Stimulated activated CD4-positive, alpha-beta T cell treated with anti-CD3 and anti-CD28 coated beads, Interleukin-12 subunit alpha, Interleukin-12 subunit beta, amount 100 ng/mL, for 48 hours (primary cell): ENCODE results near the gene CHRM1.
"Not testable (repeated sequence)": the region's sequence is repeated elsewhere in the genome, so short reads cannot be mapped to it uniquely, and the experiment has no call there.

Experiments used
- DNase-seq, 3 donors: peaks; one replicate each; pipeline ENCODE4 v3.0.0-alpha.2; 2020; ENCODE audit warnings: low read depth in 2 of 3, low spot score in 1 of 3

CHRM1 gene

DNA sequence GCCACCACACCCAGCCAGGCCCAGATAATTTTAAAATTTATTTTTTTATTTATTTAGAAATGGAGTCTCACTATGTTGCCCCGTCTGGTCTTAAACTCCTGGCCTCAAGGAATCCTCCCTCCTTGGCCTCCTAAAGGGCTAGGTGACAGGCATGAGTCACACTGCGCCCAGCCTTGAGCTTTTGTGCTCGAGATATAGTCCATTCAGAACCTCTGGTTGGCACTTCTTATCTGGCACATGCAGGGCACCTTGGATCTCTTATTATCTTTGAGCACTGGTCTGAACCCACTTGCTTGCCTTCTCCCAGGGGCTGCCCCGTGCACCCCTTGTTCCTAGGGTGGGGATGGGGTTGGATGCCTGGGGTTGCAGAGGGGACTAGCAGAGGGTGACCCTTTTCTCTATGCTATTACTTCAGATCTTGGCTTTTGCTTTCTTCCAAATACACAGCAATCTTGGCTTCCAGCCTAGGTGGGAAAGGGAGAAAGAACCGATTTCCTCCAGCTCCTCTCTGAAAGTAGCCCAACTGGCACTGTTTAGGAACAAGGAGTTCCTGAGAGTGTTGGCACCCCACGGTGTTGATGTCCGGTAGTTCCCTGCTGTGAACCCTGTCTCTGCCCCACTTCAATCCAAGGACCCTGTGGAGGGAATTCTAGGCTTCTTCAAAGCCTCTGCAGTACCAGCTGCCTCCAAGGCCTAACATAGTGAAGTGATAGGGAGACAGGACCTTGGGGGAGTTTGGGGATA, 41.8 kb downstream of the CHRM1 start:
- no peak for DNase-seq

DNA sequence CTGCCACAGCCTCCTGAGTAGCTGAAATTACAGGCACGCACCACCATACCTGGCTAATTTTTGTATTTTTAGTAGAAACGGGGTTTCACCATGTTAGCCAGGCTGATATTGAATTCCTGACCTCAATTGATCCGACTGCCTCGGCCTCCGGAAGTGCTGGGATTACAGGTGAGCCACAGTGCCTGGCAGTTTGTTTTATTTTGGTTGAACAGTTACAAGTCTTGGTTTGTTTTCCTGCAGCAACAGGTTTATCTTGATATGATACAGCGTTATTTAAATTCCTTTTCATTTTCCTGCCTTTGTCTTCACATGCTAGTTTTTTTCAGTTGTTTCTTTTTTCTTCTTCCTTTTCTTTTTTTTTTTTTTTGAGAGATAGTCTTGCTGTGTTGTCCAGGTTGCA, 44.5 kb downstream of the CHRM1 start:
- no peak for DNase-seq

DNA sequence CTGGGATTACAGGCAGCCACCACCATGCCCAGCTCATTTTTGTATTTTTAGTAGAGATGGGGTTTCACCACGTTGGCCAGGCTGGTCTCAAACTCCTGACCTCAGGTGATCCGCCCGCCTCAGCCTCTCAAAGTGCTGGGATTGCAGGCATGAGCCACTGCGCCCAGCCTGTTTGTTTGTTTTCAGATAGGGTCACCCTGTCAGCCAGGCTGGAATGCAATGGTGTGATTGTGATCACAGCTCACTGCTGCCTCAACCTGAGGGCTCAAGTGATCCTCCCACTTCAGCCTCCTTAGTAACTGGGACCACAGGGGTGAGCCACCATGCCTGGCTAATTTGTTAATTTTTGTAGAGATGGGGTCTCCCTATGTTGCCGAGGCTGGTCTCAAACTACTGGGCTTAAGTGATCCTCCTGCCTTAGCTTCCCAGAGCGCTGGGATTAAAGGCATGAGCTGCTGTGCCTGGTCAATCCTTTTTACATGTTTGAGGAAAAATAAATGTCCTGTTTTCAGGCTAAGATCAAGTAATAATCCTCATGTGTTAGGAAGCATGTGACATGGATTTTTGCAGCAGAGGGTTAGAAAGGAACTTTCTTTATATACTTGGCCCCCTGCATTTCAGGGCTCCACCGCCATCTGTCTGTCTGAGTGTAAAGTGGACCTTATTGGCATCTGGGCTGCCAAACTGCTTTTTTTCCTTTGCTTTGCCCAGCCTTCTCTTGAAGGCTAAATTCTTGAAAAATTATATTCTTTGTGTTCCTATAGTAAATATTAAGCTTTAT, 45.3 kb downstream of the CHRM1 start:
- DNase-seq = no peak

DNA sequence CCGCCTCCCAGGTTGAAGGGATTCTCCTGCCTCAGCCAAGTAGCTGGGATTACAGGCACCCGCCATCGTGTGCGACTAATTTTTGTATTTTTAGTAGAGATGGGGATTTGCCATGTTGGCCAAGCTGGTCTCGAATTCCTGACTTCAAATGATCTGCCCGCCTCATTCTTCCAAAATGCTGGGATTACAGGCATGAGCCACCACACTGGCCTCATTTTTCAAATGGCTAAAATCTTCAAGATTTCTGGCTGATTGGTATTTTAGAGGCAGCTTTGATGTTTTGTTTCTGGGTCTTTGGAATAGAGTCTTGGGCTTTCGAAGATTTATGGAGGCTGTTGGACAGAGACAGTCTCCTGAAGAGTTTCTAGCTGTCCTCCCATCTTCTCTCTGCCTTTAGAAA, 46.3 kb downstream of the CHRM1 start:
- no peak for DNase-seq

DNA sequence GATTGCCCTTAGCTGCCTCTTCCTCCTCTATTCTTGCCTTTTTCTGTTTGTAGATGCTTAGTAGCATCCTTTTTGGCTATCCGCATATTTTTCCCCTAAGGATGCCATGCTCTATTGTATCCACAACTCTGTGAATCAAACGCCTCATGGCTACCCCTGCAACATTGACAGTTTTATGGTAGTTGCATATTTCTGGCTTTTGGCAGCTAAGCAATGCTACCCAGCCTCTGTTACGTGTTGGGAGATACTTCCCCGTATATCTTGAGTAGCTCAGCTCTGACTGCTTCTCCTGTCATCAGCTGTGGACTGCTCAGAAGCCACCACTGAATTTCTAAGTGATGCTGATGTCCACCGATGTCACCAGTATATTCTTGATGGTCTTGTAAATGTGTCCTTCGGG, 55.5 kb downstream of the CHRM1 start:
- no peak for DNase-seq

DNA sequence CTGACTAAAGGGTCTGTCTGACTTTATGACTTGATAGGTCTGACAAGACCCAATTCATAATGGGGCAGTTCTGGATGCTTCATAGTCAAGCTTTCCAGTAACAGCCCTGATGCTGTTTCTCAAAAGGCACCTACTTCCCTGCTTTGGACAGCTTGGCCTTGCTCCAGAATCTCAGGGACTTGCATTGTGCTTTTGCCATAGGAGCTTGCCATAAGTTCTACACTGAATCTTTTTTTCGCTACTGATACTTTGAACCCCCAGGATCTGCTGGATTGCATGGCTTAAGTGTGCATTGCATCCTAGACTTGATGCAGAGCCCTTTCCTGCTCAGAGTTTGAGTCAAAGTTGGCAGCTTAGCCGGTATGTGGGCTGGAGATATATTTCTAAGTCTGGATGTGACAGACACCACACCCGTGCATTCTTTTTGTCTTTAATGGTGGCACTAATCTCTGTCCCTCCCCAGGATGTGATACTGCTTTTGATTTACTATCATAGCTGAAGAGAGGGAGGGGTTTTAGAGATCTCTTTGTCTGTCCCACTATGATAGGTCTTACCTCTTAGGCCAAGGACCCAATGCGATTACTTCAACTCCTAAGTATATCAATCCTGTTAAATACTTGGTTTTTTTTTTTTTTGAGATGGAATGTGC, 57.4 kb downstream of the CHRM1 start:
- DNase-seq = no peak

DNA sequence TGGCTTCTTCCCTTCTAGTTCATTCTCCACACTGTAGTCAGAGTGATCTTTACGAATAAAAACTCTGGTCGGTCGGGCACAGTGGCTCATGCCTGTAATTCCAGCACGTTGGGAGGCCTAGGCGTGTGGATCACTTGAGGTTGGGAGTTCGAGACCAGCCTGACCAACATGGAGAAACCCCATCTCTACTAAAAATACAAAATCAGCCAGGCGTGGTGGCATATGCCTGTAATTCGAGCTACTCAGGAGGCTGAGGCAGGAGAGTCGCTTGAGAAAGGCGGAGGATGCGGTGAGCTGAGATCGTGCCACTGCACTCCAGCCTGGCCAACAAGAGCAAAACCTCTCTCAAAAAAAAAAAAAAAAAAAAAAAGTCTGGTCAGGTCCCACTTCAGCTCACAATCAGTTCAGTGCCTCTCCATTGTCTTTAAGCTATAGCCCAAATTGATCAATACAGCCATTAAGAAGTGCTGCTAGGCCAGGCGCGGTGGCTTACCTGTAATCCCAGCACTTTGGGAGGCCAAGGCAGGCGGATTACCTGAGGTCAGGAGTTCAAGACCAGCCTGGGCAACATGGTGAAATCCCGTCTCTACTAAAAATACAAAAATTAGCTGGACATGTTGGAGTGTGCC, 59.5 kb downstream of the CHRM1 start:
- not testable (repeated sequence) for DNase-seq

DNA sequence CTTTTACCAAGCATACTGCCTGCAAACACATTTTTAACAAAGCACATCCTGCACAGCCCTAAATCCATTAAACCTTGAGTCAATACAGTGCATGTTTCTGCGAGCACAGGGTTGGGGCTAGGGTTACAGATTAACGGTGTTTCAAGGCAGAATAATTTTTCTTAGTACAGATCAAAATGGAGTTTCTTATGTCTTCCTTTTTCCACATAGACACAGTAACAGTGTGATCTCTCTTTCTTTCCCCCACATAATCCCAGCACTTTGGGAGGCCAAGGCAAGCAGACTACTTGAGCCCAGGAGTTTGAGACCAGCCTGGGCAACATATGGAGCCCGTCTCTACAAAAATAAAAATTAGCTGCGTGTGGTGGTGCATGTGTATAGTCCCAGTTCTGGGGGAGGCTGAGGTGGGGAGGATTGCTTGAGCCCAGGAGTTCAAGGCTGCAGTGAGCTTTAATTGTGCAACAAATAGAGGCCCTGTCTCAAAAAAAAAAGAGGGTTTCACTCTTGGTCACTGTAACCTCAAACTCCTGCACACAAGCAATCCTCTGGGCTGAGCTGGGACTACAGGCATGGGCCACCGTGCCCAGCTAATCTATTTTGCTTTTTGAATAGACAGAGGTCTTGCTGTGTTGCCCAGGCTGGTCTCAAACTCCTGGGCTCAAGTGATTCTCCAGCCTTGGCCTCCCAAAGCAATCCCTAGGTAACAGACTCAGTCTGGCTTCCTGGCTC, 60.2 kb downstream of the CHRM1 start:
- DNase-seq = no peak

DNA sequence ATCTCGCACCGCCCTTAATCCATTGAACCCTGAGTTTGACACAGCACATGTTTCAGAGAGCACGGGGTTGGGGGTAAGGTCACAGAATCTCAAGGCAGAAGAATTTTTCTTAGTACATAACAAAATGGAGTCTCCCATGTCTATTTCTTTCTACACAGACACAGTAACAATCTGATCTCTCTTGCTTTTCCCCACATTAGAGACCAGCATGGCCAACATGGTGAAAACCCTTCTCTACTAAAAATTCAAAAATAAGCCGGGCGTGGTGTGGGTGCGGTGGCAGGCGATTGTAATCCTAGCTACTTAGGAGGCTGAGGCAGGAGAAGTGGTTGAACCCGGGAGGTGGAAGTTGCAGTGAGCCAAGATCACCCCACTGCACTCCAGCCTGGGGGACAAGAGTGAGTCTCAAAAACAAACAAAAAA, 61.9 kb downstream of the CHRM1 start:
- not testable (repeated sequence) for DNase-seq
